Measurements from ENCODE around the gene SMIM30.

DNA sequence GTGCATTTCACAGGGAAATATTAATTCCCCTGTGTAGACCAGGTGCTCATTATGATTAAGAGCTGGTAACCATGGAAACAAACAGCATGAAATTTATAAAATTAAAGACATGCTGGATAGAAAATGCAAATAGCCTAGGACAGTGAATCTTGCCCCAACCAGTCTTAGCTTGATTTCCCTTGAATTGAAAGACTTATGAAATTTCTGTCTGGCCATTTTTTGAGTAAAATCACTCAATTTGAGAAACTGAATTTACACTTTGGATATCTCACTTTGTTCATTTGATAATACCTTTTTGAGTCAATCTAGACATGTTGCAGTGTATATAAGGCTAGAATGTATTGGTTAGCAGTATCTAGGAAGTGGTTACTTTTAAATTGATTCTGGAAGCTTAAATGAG, 4.4 kb upstream of the SMIM30 start:
- no peak for TF ChIP-seq POLR2AphosphoS5 (IDR thresholded peaks at IDR 0.05; ENCODE audit: borderline replicate concordance, low read depth, low read length)
- TF ChIP-seq FOXP2 (optimal IDR thresholded peaks at IDR 0.05; ENCODE audit: control extremely low read depth, extremely low read length, insufficient read depth): no peak
- TF ChIP-seq EZH2 (IDR thresholded peaks at IDR 0.05): no peak
